GM23338 (cell line): ENCODE results near the gene LAYN. TPM values are rescaled to one million over a fixed set of nuclear protein-coding genes. Genes with fewer than 3 reads are reported as not detected.

Experiments
- ATAC-seq: fragments of 200-7000 bp; cut with Tn5 transposase; 3 replicates; pipeline ENCODE4 v1.9.1; 2020
- DNase-seq: peaks from one replicate; pipeline ENCODE4 v3.0.0-alpha.2; 2015; ENCODE audit warnings: low spot score
- H2AFZ ChIP-seq: fragments of 200-600 bp; sonication (generic); 2 replicates; pipeline ENCODE4 v1.8.0; 2016; ENCODE audit warnings: antibody characterized with exemption, mild to moderate bottlenecking, moderate library complexity
- H3F3A ChIP-seq: fragments of 200-600 bp; sonication (generic); replicated peaks from 2 replicates; pipeline ENCODE4 v1.8.0; 2017; ENCODE audit warnings: antibody characterized with exemption, mixed run types, low read depth
- H3K27ac ChIP-seq: fragments of 200-600 bp; sonication (generic); 2 replicates; pipeline ENCODE4 v1.6.1; 2016; ENCODE audit warnings: low read depth
- H3K27me3 ChIP-seq: fragments of 200-600 bp; sonication (generic); 2 replicates; pipeline ENCODE4 v1.8.0; 2016; ENCODE audit warnings: mild to moderate bottlenecking, mixed run types, moderate library complexity; ENCODE audit not compliant: insufficient read depth
- H3K36me3 ChIP-seq: fragments of 200-600 bp; sonication (generic); 2 replicates; pipeline ENCODE4 v1.8.0; 2016; ENCODE audit warnings: mild to moderate bottlenecking; ENCODE audit not compliant: insufficient read depth
- H3K4me1 ChIP-seq: fragments of 200-600 bp; sonication (generic); 2 replicates; pipeline ENCODE4 v1.8.0; 2016; ENCODE audit warnings: mild to moderate bottlenecking, moderate library complexity; ENCODE audit not compliant: insufficient read depth
- H3K4me2 ChIP-seq: fragments of 200-600 bp; sonication (generic); 2 replicates; pipeline ENCODE4 v1.7.1; 2017; ENCODE audit warnings: mixed run types
- H3K4me3 ChIP-seq: fragments of 200-600 bp; sonication (generic); 2 replicates; pipeline ENCODE4 v1.6.1; 2016; ENCODE audit warnings: mixed run types
- H3K79me2 ChIP-seq: fragments of 200-600 bp; sonication (generic); replicated peaks from 2 replicates; pipeline ENCODE4 v1.8.0; 2017; ENCODE audit warnings: mild to moderate bottlenecking; ENCODE audit not compliant: insufficient read depth
- H3K9me2 ChIP-seq: fragments of 200-600 bp; sonication (generic); 2 replicates; pipeline ENCODE4 v1.8.0; 2017; ENCODE audit not compliant: insufficient read depth
- H4K20me1 ChIP-seq: fragments of 200-600 bp; sonication (generic); replicated peaks from 2 replicates; pipeline ENCODE4 v1.8.0; 2017; ENCODE audit warnings: mild to moderate bottlenecking; ENCODE audit not compliant: insufficient read depth
- H3K27ac Mint-ChIP-seq: 2 replicates; pipeline ENCODE4 v1.8.0; 2020; ENCODE audit warnings: inconsistent platforms, mild to moderate bottlenecking, moderate library complexity, mixed read lengths
- H3K27me3 Mint-ChIP-seq: 3 replicates; pipeline ENCODE4 v1.8.0; 2022; ENCODE audit warnings: low read depth, mild to moderate bottlenecking, moderate library complexity, mixed read lengths, inconsistent platforms; ENCODE audit not compliant: insufficient read depth, poor library complexity
- H3K36me3 Mint-ChIP-seq: 3 replicates; pipeline ENCODE4 v1.8.0; 2021; ENCODE audit warnings: low read depth, mild to moderate bottlenecking, inconsistent platforms, moderate library complexity, mixed read lengths
- H3K4me1 Mint-ChIP-seq: 3 replicates; pipeline ENCODE4 v1.8.0; 2020; ENCODE audit warnings: mild to moderate bottlenecking, inconsistent platforms, mixed read lengths
- H3K4me3 Mint-ChIP-seq: 3 replicates; pipeline ENCODE4 v1.8.0; 2021; ENCODE audit warnings: moderate library complexity, mild to moderate bottlenecking, inconsistent platforms, mixed read lengths
- H3K9me3 Mint-ChIP-seq: 3 replicates; pipeline ENCODE4 v1.8.0; 2020; ENCODE audit warnings: moderate library complexity, mild to moderate bottlenecking, inconsistent platforms, mixed read lengths
- CREB1 ChIP-seq: fragments of 250-450 bp; sonication (Bioruptor Pico); IDR thresholded peaks from 2 replicates; pipeline ENCODE4 v1.5.0; 2020; ENCODE audit warnings: low read depth, mild to moderate bottlenecking, moderate library complexity
- EZH2 ChIP-seq: fragments of 200-600 bp; sonication (generic); IDR thresholded peaks from one replicate; pipeline ENCODE4 v1.8.0; 2017; ENCODE audit warnings: antibody characterized with exemption, mild to moderate bottlenecking, low read depth; ENCODE audit not compliant: unreplicated experiment
- NANOG ChIP-seq: IDR thresholded peaks from 2 replicates; pipeline ENCODE4 v1.6.1; 2016; ENCODE audit warnings: antibody characterized with exemption, borderline replicate concordance
- POLR2AphosphoS5 ChIP-seq: IDR thresholded peaks from 2 replicates; pipeline ENCODE4 v1.6.1; 2016; ENCODE audit warnings: antibody characterized with exemption, low read depth
- STAT1 ChIP-seq: IDR thresholded peaks from one replicate; pipeline ENCODE4 v1.6.1; 2016; ENCODE audit warnings: antibody characterized with exemption; ENCODE audit not compliant: unreplicated experiment
- ZNF331 ChIP-seq: fragments of 250-450 bp; sonication (Bioruptor Pico); IDR thresholded peaks from 2 replicates; pipeline ENCODE4 v1.5.0; 2020; ENCODE audit warnings: low read depth, mild to moderate bottlenecking, moderate library complexity
- ZNF462 ChIP-seq: fragments of 250-450 bp; sonication (Bioruptor Pico); IDR thresholded peaks from 2 replicates; pipeline ENCODE4 v1.5.0; 2020; ENCODE audit warnings: mild to moderate bottlenecking, moderate library complexity
- polyA plus RNA-seq: library from polyadenylated mRNA; unstranded; fragments of >200 nt; fragmentation: Nextera tagmentation; extraction: Ambion mirVana; gene quantifications from 2 replicates; pipeline ENCODE4 v1.2.1, GENCODE V29; 2016
- total RNA-seq: library from RNA; depleted of rRNA; stranded (reverse); fragments of >200 nt; shearing (Covaris generic); gene quantifications from 2 replicates; pipeline ENCODE4 v1.2.3, GENCODE V29; 2014

Gene LAYN
- total and polyA plus RNA-seq, 2 experiments from 2014 or later, result 6.8 to 7.9 TPM

GRCh38 chr11:111555255-111555654 lies 14.7 kb downstream of the LAYN start (continued):
- TF ChIP-seq ZNF462 (no peak), EZH2 (no peak), CREB1 (CRISPR knock-in tag) (no peak), ZNF331 (CRISPR knock-in tag) (no peak), NANOG (no peak)

- Histone ChIP-seq H3K27me3 (no peaks in the 10 kb centered on the region), H3K27ac (no peak overlapping the region), H3K36me3 (peaks cover 12% of the 10 kb centered on the region; the same call in 1 of the 2 replicates), H3K9me2 (no peaks in the 10 kb centered on the region), H3K79me2 (no peaks in the 10 kb centered on the region), H4K20me1 (no peaks in the 10 kb centered on the region), H3K4me1 (peaks cover 21% of the 10 kb centered on the region), H3K4me2 (no peak overlapping the region), H3K4me3 (no peak overlapping the region), H2AFZ (no peak overlapping the region), H3F3A (no peaks in the 10 kb centered on the region)
- H3K9me3 Mint-ChIP-seq, result peaks cover 26% of the 10 kb centered on the region
- H3K4me3 Mint-ChIP-seq, result no peak overlapping the region
- H3K27me3 Mint-ChIP-seq, result no peaks in the 10 kb centered on the region
- DNase-seq, result no peak
- peaks cover 27% of the 10 kb centered on the region for H3K36me3 Mint-ChIP-seq
- ATAC-seq, result no peak
- H3K27ac Mint-ChIP-seq, result no peak overlapping the region
- H3K4me1 Mint-ChIP-seq, result peaks cover 18% of the 10 kb centered on the region
- no peak for TF ChIP-seq POLR2AphosphoS5
- no peak for TF ChIP-seq ZNF462
- TF ChIP-seq STAT1, result no peak
Measured at GRCh38 chr11:111557425-111558111, 17.0 kb downstream of the LAYN start.
